ENCODE data around the gene DBF4B. TPM values are rescaled to one million over a fixed set of nuclear protein-coding genes. Genes with fewer than 3 reads are reported as not detected.

The DBF4B gene, protein sequence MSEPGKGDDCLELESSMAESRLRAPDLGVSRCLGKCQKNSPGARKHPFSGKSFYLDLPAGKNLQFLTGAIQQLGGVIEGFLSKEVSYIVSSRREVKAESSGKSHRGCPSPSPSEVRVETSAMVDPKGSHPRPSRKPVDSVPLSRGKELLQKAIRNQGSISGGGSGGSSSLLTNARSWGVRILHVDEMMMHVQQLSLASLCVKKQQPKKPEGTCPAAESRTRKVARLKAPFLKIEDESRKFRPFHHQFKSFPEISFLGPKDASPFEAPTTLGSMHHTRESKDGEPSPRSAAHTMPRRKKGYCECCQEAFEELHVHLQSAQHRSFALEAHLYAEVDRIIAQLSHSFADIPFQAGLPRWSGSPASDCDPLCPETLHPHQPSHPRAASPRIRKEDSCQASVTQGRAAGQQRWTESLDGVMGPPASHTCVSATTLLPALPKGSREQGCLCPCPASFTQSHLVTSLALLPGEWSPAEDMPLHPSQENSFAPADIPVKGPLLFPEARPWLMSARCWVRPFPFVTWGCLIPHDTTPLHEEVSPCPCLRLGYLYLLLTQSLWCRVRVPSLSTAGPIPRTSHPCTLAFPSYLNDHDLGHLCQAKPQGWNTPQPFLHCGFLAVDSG
- total RNA-seq (2013; cell fraction: nucleolus; rRNA removed): 45.7 and 46.3 TPM in 2 replicates
- 10.0 and 12.1 TPM in 2 replicates for total RNA-seq (2014; rRNA removed)
- 10.2 and 11.4 TPM in 2 replicates for total RNA-seq (2014; rRNA removed; fragmentation: Illumina TruSeq; extraction: Trizol)
- 16.7 and 24.6 TPM in 2 replicates for total RNA-seq (2021)
- 5.9 TPM for polyA plus RNA-seq (2011; ENCODE audit: low read depth)
- polyA plus RNA-seq (2011; rRNA removed): 14.6 and 20.4 TPM in 2 replicates
- polyA plus RNA-seq (2011; cell fraction: cytosol; rRNA removed): 18.1 and 25.7 TPM in 2 replicates
- 51.8 and 61.0 TPM in 2 replicates for polyA plus RNA-seq (2011; cell fraction: nucleus; rRNA removed)
- 8.7 and 9.5 TPM in 2 replicates for polyA plus RNA-seq (2012)
- polyA plus RNA-seq (2014; fragmentation: Illumina TruSeq; extraction: Trizol): 15.8 and 21.8 TPM in 2 replicates
- 1 to 10 TPM; 2.4 to 2.5 TPM for polyA plus RNA-seq (2014; fragmentation: Nextera tagmentation; extraction: Ambion mirVana)
- polyA plus RNA-seq (2014; rRNA removed): 20.5 and 21.6 TPM in 2 replicates
- polyA plus RNA-seq (2016; fragmentation: Nextera tagmentation; extraction: Ambion mirVana): 10 to 100 TPM; 16.4 to 17.3 TPM
- polyA minus RNA-seq (2011; rRNA and poly(A)+ RNA removed): 14.4 and 22.3 TPM in 2 replicates
- polyA minus RNA-seq (2011; cell fraction: cytosol; rRNA and poly(A)+ RNA removed): 6.0 and 6.4 TPM in 2 replicates
- 7.0 and 17.1 TPM in 2 replicates for polyA minus RNA-seq (2011; cell fraction: nucleus; rRNA and poly(A)+ RNA removed)
- Bru-seq, nascent RNA: percentile 60 among the genes with signal in this experiment
- percentile 63 among the genes with signal in this experiment for BruChase-seq, experiment 1, labeled RNA remaining after a 6-hour chase
- percentile 63 among the genes with signal in this experiment for BruChase-seq, experiment 2, labeled RNA remaining after a 2-hour chase
- long read RNA-seq, experiment 1, partial matches to known transcripts: 1 of 2 reads
- long read RNA-seq, experiment 1, other reads (novel, unspliced or antisense): 1 of 2 reads
- long read RNA-seq, experiment 2, transcript DBF4B-208 (5 exons, 836 nt): major isoform, 5 of 14 reads
- long read RNA-seq, experiment 2, partial matches to known transcripts: 2 of 14 reads
- long read RNA-seq, experiment 2, other reads (novel, unspliced or antisense): 4 of 14 reads

DNA sequence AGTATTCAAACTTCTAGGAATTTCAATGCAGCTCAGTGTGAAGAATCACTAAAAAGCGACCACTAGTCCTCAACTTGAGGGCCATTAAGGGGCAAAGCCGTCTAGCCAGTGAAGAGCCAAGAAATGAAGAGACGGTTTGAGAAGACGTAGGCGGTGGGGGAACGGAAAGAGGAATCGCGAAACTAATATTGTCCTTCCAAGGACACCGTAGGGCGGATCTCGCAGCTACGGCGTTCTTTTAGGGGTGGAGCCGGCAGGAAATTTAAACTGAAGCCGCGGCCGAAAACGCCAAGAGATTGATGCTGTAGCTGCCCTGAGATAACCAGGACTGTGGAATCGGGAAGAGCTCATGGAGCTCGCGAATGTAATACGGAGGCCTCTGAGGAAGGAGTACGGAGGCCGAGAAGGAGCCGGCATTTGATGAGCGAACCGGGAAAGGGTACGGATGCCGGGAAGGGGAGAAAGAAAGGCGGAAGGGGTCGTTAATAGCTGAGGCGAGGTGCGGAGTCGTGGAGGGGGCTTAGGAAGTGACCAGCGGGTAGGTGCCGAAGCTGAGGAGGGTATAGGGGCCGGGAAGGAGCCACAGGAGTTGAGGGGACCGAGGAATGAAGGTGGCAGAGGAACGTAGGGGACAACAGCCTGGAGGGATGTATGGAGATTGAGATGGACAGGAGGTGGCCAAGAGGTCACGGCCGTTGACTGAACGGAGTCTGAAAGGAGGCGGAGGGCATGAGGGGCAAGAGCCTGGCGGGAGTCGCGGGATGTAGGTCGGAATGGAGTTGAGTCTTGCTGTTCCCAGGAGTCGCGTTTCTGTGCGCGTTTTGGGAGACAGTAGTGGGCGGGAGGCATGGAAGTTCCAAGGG lies at the start of gene DBF4B:
Gene DBF4B (plus strand): TSS at position 265 of the 863 bp plus-strand sequence. CDS start 156 bp downstream, at position 421.
- WGBS (ENCODE audit: insufficient coverage, insufficient replicate concordance, low lambda C conversion rate, missing lambda C conversion rate): under 1% methylated on average over 51 of the region's 52 CpGs
- ChIA-PET SMC1A (ENCODE audit: uncharacterized antibody, unreplicated experiment) (interaction anchor here (0.8 to 1.6 kb wide), 5 partner anchors 15 to 152 kb away, joined by 3 to 4 read pairs (median 3); partner anchors contain the start of genes CCDC43 and FZD2), CTCF (interaction anchor here (0.6 to 4.0 kb wide), 4 partner anchors 18 to 173 kb away, joined by 3 to 28 read pairs (median 6); partner anchors contain the start of gene CCDC43), RAD21 (ENCODE audit: unreplicated experiment) (interaction anchor here (0.6 to 0.9 kb wide), 2 partner anchors 106 to 489 kb away, joined by 3 read pairs; partner anchors contain the start of gene UBTF), POLR2A (interaction anchor here (0.6 to 1.8 kb wide), 5 partner anchors 9 to 442 kb away, joined by 3 to 13 read pairs (median 5); partner anchors contain the start of gene CCDC43)
- H3K79me2 ChIP-seq (ENCODE audit: control insufficient read depth, insufficient read depth, low read length): peaks cover 18% of the 10 kb centered on the region
- H3K27ac ChIP-seq (ENCODE audit: control insufficient read depth, insufficient read depth): peak within 1 kb of the TSS; percentile 85
- H2AFZ ChIP-seq (ENCODE audit: control insufficient read depth, low read depth, low read length): peak within 1 kb of the TSS; percentile 99
- peak within 1 kb of the TSS; percentile 99 for H3K4me3 ChIP-seq
- H4K20me1 ChIP-seq (ENCODE audit: control insufficient read depth, insufficient read depth): no peaks in the 10 kb centered on the region
- H3K36me3 ChIP-seq (ENCODE audit: control insufficient read depth in 2 of 2, insufficient read depth in 2 of 2, low read length in 1 of 2): no peaks in the 10 kb centered on the region; a peak in 1 of 4 replicates
- FAIRE-seq (peak; percentile 91), ATAC-seq (peak; percentile 94), DNase-seq (ENCODE audit: low read depth, low spot score) (peak; percentile 78)
- peak within 1 kb of the TSS; percentile 91 for H3K4me2 ChIP-seq (ENCODE audit: control insufficient read depth, insufficient read depth)
- no peaks in the 10 kb centered on the region; the same call in 2 of the 3 replicates for H3K9me3 ChIP-seq (replicated peaks; ENCODE audit: control insufficient read depth, insufficient read depth, low read length)
- intact Hi-C loops (cut with micrococcal nuclease; ENCODE audit: unreplicated experiment) (no loop called here), in situ Hi-C loops (cut with MboI) (no loop called here)
- H3K9ac ChIP-seq (ENCODE audit: control insufficient read depth, insufficient read depth, low read length): peak within 1 kb of the TSS; percentile 94
- H3K4me1 ChIP-seq (ENCODE audit: control insufficient read depth, insufficient read depth, low read length): peaks cover 5% of the 10 kb centered on the region; the same call in 1 of the 2 replicates
- no peaks in the 10 kb centered on the region for H3K27me3 ChIP-seq (replicated peaks in 1 of 2; ENCODE audit: control insufficient read depth in 2 of 2, insufficient read depth in 2 of 2, low read length in 1 of 2)
- no TSS peak for BruUV-seq (replicated peaks)
- no peak for TF ChIP-seq CEBPB (IDR thresholded peaks at IDR 0.05; ENCODE audit: borderline replicate concordance in 1 of 2, low read depth in 2 of 2, low read length in 2 of 2)
- TF ChIP-seq HDAC2 (IDR thresholded peaks at IDR 0.05): peak; percentile 86; the same call in 1 of the 2 replicates
- TF ChIP-seq, protein P1, sequence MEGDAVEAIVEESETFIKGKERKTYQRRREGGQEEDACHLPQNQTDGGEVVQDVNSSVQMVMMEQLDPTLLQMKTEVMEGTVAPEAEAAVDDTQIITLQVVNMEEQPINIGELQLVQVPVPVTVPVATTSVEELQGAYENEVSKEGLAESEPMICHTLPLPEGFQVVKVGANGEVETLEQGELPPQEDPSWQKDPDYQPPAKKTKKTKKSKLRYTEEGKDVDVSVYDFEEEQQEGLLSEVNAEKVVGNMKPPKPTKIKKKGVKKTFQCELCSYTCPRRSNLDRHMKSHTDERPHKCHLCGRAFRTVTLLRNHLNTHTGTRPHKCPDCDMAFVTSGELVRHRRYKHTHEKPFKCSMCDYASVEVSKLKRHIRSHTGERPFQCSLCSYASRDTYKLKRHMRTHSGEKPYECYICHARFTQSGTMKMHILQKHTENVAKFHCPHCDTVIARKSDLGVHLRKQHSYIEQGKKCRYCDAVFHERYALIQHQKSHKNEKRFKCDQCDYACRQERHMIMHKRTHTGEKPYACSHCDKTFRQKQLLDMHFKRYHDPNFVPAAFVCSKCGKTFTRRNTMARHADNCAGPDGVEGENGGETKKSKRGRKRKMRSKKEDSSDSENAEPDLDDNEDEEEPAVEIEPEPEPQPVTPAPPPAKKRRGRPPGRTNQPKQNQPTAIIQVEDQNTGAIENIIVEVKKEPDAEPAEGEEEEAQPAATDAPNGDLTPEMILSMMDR (IDR thresholded peaks at IDR 0.05 in 2 of 3, conservative IDR thresholded peaks at IDR 0.05 in 1 of 3; ENCODE audit: control insufficient read depth in 2 of 3, extremely low read depth in 1 of 3, insufficient read depth in 1 of 3, low read depth in 3 of 3, low read length in 3 of 3): no peak
- peak in 1 of 2 experiments; percentile 91; a peak in 2 of 3 replicates for TF ChIP-seq EGR1 (IDR thresholded peaks at IDR 0.05; ENCODE audit: borderline replicate concordance in 1 of 2, low read depth in 2 of 2, low read length in 2 of 2)
- TF ChIP-seq, protein P2, sequence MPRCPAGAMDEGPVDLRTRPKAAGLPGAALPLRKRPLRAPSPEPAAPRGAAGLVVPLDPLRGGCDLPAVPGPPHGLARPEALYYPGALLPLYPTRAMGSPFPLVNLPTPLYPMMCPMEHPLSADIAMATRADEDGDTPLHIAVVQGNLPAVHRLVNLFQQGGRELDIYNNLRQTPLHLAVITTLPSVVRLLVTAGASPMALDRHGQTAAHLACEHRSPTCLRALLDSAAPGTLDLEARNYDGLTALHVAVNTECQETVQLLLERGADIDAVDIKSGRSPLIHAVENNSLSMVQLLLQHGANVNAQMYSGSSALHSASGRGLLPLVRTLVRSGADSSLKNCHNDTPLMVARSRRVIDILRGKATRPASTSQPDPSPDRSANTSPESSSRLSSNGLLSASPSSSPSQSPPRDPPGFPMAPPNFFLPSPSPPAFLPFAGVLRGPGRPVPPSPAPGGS (IDR thresholded peaks at IDR 0.05; ENCODE audit: borderline replicate concordance, insufficient read depth, low read depth, low read length, poor library complexity, severe bottlenecking): no peak
- no peak for TF ChIP-seq IRF5 (IDR thresholded peaks at IDR 0.05; ENCODE audit: borderline replicate concordance)
- TF ChIP-seq GABPA (IDR thresholded peaks at IDR 0.05; ENCODE audit: low read depth): peak; percentile 63
- peak; percentile 62; the same call in 1 of the 2 replicates for TF ChIP-seq YY1 (IDR thresholded peaks at IDR 0.05; ENCODE audit: low read depth, low read length)
- peak; percentile 42; the same call in 1 of the 2 replicates for TF ChIP-seq GATAD2B (conservative IDR thresholded peaks at IDR 0.05; ENCODE audit: low read depth)

Data from GM12878 (cell line).